GM19351 (cell line): ENCODE data around the gene ARHGAP21.

ENCODE experiments used
- ATAC-seq: cut with Tn5 transposase; IDR thresholded peaks from one replicate; pipeline ENCODE4 v1.9.1; 2021; ENCODE audit warnings: mild to moderate bottlenecking, moderate library complexity; ENCODE audit not compliant: unreplicated experiment

The ARHGAP21 gene

DNA sequence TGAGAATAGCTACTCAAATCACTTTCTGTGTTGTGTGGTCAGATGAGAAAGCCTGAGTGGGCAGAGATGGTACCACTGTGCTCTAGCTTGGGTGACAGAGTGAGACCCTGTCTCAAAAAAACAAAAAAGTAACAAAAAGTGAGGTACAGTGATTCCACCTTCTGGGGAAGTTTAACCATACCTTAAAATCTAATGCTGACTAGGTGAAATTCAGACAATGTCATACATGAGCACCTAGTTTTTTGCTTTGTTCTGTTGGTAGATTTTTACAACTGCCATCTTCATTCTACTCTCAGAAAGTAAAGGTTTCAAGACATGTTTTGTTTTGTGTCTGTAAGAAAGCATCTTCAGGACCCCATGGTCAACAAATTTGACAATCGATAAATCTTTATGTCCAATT, 144.2 kb downstream of the ARHGAP21 start:
- no peak for ATAC-seq

DNA sequence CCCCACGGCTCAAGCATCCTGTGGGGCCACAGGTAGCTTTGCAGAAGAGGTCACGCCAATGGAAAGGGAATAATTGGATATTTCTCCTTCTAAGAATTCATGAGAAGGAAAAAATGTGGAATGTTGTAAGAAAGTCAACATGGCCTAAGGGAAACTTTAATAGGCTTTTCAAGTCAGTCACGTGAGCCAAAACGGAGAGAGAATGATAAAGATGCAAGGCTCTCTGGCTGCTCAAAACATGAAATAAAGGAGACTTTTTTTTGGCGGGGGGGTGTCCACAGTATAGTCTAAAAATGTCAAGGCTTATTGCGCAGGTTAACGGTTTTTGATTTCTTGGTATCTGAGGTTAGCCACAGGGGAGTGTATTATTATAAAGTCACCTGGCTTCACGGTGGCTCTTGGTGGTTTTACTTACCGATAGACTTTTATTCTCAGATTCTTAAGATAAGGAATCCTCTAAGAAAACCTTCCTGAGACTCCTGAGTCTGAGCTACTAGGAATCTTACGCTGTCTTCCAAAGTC, 148.1 kb downstream of the ARHGAP21 start:
- ATAC-seq = no peak

DNA sequence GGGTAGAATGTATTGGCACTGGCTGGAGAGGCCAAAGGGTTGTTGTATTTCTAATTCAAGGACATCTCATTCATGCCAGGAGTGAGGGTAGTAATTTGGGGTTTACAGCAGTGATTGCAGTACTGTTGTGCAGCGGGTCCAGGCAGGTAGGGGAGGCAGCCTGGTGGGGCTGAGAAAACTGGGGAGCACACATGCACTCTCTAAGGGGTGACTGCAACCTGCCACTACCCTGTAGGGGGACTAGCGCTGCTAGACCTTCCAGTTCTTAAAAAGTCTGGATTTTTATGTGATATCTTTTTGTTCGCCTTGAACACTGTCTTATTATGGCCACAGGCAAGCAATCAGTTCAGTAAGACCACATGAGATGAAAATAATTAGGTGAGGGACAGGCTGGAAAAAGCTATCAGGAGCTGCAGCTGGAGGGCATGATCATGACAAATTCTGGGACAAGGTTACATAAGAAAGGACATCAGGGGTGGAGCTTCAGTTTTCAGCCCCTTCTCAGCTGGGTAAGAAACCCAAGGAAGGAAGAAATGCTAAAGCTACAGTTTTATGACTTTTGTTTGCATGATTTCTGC, 149.0 kb downstream of the ARHGAP21 start:
- no peak for ATAC-seq

DNA sequence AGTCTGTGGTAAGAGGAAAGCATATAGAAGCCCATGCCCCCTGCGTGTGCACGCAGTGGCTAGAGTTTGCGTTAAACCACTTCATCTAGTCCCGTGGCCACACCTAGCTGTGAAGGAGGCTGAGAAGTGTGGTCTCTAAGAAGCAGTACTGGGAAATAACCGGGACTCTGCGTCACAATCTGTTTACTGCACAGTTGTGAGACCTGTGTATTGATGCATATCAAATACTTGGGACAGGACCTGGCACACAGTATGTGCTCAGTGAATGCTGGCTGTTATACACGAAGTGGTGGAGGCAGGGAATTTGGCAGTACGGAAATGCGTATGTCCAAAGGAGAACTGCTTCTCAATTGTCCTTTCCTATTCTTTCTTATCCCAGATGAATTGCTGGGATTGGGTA, 149.5 kb downstream of the ARHGAP21 start:
- ATAC-seq = no peak

DNA sequence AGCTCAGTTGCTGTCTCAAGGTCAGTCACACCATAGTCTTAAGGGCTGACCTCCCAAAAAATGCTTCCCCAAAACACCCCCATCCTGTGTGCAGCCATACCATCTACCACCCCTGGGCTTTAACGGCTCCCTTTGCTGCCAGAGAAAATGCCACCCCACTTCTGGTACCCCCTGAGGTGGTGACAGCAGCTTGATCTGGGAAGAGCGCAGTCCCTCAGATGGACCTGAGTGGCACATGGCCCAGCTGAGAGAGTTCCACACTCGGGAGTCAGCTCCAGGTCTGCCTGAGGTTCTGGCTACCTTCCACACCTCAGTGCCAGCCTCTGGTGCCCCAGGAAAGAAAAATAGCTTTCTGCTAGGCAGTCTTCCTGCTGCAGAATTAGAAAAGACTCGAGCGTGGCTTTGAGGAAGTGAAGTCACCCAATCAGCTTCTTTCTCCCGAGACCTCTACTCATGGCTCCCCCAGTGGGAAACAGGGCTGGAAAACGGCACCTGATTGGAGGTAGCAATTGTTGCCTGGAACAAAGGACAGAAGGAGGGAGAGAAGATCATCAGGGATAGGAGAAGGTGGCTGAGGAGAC, 151.7 kb downstream of the ARHGAP21 start:
- no peak for ATAC-seq

DNA sequence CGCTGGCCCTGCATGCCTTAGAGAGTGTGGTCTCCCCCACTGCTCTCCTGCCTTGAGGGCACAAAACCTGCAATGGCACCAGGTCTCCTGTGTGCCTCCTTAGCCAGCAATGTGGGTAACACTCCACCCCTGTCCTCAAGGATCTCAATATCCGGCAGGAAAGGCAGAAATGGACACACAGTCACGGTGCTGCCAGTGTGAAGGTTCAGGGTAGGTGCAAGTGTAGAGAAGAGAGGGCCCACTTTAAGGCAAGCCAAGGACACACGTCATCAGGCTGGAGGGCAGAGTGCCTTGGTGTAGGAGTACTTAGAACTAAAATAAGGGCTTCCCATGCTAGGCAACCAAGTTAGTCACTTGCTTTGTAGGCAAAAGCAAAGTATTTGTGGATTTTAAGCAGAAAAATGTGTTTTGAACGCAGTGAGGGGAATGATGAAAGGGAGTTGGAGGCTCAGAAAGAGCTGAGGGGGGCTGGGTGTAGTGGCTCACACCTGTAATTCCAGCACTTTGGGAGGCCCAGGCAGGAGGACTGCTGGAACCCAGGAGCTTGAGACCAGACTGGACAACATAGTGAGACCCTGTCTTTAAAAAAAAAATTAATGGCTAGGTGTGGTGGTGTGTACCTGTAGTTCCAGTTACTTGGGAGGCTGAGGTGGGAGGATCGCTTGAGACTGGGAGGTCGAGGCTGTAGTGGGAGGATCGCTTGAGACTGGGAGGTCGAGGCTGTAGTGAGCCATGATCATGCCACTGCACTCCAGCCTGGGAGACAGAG, 152.8 kb downstream of the ARHGAP21 start:
- ATAC-seq = no peak

DNA sequence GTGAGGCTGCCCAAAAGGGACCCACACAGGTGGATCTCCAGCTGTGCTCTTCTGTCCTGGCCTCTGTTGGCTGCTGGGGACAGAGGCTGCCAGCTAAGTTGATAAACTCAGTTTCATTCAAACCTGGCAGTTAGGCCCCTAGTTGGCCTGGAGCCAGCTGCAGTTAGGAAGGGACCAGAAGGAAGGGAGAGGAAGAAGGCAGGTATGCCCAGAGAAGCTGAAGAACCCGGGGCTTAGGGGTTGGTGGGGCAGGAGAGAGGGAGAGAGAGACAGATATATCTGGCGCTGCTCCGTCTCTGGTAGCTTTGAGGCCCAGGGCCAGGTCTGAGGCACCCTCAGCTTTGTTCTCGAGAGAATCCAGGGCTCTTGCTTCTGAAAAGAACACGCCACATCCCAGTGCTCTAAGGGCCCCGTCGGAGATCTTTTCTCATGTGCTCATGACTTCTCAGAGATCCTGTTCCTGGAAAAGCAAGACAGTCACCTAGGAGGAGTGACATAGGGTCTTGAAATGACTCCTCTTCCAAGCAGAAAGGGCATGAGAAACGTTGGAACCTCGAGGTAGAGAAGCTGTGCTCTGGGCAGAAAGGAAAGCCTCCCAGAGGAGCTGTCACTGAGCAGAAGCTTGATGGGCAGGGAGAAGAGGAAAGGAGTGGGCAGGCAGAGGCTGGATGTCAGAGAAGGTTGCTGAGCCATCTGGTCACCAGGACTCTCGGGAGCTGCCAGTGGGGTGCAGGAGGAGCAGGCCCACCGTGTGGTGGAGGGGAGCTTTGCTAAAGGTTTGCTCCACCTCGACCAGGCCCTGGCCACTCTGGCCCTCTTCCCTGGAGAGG, 153.6 kb downstream of the ARHGAP21 start:
- no peak for ATAC-seq

DNA sequence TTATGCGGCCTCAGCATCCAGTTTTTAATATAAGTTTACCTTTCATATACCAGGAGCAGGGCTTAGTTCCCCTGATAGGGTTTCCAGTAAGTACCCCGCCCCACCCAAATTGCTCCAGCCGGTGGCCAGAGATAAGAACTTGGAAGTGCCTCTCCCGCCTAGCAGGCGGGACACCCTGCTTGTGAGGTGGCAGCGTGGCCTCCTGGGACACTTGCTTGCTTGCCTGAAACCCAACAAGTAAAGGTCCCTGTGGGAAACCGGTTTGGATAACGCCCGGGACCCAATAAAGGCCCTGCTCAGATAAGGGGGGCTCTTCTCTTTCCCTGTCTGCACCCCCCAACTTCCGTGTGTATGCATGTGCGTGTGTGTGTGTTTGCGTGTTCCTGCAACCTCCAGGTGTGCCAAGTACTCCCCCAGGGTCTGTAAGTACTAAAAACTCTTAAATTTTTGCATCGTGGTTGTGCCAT, 154.3 kb downstream of the ARHGAP21 start:
- no peak for ATAC-seq

DNA sequence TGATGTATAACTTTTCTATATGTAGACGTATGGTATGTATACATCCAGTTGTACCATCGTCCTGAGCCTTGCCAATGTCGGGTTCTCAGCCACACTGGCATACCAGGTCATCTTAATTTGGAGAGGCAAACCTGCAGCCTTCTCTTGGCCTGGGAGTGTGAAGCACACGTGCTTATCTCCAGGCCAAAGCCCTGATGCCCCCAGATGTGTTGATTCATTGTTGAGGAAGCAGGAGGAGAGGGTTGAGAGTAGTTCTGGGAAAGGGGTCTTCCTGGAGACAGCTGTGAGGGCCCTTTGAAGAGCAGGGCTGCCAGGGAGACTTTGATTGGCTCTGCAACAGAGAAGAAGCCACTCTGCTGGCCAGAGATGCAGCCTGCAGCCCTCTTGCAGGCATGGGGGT, 155.6 kb downstream of the ARHGAP21 start:
- ATAC-seq = no peak

DNA sequence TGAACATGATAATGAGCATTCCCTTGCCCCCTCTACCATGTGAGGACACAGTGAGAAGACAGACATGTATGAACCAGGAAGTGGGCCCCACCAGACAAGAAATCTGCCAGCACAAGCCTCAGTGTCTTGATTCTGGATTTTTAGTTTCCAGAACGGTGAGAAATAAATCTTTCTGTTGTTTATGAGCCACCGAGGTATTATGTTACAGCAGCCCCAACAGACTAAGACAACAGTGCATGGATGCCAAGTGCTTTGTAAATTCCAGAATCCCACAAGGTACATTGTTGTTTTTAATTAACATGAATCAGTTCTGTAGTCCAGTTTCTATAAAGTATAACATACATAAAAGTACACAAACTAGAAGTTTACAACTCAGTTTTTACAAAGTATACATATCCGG, 162.2 kb downstream of the ARHGAP21 start:
- ATAC-seq = no peak

DNA sequence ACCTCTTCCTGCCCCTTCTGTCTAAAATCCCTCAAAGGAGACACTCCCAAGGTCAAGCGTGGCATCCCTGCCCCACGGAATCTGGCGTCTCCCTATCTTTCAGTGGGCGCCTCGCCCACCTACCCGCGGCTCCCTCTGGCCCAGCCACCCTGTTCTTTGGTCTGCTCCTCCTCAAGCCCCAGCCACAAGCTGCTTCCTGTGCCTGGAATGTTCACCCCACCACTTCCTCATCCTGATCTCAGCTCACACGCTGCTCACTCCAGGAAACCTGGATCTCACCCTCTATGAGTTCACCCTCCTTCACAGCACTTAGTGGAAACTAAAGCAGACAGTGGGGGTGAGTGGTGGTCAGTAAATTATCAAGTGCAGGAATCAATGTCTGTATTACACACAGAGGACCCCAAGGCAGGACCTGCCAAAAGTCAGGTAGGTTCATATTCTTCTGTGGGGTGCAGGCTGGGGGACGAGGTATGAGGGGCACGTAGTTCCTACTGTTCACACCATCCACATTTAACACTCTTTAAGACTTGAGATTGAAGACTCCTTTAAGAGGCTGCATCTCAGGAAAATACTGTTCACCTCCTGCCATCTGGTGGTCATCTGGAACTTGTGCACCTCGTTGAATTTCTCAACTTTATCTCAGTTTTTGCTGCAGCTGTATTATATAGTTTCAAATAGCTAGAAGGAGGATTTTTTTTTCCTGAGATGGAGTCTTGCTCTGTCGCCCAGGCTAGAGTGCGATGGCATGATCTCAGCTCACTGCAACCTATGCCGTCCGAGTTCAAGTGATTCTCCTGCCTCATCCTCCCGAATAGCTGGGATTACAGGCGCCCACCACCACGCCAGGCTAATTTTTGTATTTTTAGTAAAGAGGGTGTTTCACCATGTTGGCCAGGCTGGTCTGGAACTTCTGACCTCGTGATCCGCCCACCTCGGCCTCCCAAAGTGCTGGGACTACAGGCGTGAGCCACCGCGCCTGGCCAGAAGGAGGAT, 166.6 kb downstream of the ARHGAP21 start:
- ATAC-seq = peak; percentile 71

DNA sequence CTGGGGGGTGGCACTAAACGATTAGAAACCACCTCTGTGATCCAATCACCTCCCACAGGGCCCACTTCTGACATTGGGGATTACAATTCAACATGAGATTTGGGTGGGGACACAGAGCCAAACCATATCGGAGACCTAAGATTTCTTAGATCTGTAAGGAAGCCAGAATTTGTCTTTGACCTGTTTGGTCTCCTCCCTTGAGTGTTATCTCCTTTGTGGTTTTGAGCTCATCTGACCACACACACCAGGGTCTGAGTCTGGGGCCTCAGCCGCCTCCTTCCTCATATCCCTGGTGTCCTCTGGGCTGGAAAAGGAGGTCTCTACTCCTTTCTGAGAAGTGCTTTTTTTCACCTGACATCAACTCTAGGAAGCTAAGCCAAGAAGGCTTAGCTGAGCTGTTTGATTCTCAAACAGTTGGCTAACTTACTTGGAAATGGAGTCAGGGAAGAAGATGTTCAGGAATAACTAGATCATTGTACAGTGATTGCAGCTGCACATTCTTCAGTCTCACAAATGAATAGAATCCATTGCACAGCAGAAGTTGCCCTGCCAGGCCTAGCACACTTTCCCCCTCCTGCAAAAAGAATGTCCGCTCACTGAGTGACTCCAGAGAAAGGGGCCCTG, 167.4 kb downstream of the ARHGAP21 start:
- ATAC-seq = no peak

DNA sequence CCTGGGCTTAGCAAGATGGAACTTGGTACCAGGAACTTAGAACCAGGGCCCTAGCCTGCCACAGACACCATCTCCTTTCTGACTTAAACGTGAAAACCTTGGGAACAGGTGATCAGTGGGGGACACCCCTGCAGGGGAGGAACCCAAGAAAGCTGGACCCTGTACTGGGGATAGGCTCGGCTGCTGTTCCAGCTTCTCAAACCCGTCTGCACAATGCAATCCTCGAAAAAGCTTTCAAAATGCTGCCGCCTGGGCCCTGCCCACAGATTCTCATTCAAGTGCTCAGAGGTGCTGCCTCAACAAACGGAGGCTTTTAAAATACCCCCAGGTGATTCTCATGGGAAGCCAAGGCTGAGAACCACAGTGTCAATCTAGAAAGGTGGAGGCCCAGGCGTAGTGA, 169.7 kb downstream of the ARHGAP21 start:
- no peak for ATAC-seq

DNA sequence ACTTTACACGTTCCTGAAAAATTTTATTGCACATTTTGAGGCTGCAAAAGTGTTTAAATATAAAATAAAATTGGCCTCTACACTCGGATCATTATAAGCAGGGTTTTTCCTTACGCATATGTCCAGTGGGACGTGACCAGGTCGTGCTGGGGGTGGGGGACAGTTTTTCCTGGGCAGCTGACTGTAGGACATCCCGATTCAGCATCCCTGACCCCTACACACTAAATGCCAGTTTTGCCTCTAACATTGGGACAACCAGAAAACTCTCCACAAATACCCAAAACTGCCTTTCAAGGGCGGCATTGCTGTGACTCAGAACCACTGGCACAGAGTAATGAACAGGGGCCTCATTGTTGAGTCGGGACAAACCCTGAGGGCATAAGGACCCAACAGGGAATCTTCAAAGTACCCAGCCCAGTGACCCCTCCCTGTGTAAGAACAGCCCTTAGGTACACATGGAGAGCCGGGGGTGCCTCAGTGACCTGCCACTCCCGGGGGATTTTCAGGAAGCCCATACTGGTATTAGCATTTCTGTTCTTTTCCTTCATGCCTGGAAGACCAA, 170.6 kb downstream of the ARHGAP21 start:
- ATAC-seq = no peak

DNA sequence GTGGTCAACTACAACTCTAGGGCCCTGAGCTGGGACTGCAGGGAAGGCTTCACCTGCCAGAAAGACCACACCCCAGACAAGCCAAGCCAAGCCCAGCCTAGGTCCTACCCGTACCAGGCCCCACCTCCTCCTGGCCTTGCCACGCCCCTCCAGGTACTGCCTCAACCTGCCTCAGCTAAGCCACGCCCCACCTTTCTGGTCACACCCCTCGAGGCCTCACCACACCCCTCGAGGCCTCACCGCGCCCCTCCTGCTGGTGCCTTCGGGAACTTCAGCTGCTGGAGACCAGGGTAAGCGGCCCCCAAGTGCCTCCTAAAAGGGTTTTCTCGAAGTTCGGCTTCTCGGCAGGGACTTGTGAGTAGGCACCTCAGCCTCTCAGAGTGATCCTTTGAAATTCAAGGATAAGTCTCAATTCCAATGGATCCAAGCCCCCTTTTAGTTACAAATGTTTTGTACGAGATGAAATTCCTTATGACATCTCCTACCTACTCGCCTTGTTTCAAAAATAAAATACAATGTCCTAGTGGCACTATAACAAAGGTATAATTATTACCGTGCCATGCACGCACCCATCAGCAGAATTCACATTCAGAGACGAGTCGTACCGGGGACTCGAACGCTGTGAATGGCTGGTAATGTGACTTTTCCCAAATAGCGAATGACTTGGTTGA, 171.2 kb downstream of the ARHGAP21 start:
- ATAC-seq = peak; percentile 62

DNA sequence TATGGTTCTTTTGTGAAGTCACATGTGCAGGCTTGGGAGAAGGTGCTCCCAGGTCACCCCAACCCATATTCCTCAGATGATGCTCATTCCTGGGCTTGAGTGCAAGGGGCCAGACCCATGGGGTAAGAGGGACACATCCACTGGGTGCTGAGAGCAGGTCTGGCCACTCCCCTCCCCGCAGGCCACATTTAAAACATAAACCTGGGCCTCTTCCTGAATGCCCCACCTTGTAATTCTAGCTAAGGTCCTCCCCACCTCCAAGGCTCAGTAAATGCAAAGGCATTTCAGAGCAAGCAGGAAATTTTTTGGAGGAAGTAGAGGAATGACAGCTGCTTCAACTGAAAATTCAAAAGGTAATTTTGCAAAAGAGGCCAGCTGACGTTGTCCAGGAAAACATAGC, 172.5 kb downstream of the ARHGAP21 start:
- no peak for ATAC-seq

DNA sequence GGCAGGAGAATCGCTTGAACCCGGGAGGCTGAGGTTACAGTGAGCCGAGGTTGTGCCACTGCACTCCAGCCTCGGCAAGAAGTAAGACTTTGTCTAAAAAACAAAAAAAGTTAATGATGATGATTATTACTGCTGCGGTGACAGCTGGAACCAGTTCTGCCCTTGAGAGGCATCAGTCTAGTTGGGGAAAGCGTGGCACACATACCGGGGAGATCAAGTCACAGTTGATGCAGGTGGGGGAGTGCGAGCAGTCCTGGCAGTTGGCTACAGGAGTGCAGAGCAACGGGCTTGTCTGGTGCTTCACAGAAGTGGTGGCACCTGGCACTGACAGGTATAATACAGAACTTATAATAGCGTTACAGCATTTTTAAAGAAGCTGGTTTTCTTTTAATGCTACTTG, 173.0 kb downstream of the ARHGAP21 start:
- ATAC-seq = no peak

DNA sequence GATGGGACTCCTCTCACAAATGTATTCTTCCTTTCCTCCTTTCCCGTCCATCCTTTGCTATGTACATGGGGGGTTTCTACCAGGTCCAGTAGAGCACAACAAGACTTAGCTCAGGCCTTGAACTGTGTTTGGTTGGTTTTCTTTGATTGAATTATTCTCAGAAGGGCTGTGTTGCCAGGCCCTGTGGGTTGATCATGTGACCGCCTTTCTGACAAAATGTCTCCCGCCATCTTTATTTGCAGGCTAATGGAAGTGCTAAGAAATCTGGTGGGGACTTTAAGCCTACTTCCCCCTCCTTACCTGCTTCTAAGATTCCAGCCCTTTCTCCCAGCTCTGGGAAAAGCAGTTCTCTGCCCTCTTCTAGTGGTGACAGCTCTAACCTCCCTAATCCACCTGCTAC, 178.1 kb downstream of the ARHGAP21 start:
- no peak for ATAC-seq

DNA sequence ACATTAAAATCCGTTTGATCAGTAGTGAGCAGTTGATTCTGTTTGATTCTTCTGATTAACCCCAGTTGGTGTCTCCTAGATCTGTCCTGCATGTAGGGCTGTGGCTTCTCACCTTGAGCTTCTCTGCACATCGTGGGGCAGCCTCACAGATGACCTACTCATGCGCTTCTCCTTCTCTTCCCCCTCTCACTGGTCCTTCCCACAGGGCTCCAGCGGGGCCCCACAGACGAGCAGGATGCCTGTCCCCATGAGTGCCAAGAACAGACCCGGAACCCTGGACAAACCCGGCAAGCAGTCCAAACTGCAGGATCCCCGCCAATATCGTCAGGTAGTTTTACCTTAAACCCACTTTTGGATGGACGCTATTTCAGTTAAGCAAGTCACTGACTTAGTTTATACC, 178.9 kb downstream of the ARHGAP21 start:
- no peak for ATAC-seq
